ENCODE data around the gene LAMTOR3. TPM values are rescaled to one million over a fixed set of nuclear protein-coding genes. Genes with fewer than 3 reads are reported as not detected.

LAMTOR3 gene
- total and polyA plus RNA-seq, 2 experiments from 2014 or later, result 64.3 to 68.1 TPM

DNA sequence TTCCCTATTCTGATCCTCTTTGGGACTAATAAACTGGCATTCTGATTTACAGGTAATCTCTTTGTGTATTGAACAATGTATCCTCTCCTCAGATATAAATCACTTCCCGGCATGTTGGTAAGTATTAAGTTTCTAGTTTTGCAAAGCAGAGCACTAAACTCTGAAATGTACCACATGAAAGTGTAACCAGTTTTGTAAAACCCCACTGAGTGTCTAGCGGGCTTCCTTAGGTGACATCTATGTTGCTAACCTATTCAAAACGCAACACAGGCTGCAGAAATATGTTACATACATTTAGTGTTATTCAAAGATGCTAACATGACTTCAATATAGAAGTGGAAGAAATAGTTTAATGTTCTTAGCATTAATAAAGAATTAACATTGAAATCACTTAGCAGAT is 26.9 kb upstream of the LAMTOR3 start:
- no peaks in the 10 kb centered on the region for H3K27me3 ChIP-seq (replicated peaks; ENCODE audit: insufficient read depth)
- peaks cover 29% of the 10 kb centered on the region for H3K36me3 ChIP-seq (ENCODE audit: low read depth)
- no peak for DNase-seq
- H3K9me3 ChIP-seq (ENCODE audit: low read depth), result no peaks in the 10 kb centered on the region
- TF ChIP-seq EZH2 (IDR thresholded peaks at IDR 0.05; ENCODE audit: insufficient read depth, poor library complexity, severe bottlenecking) (no peak), EZH2phosphoT487 (IDR thresholded peaks at IDR 0.05; ENCODE audit: insufficient read depth, low read depth) (no peak)
- H3K4me1 ChIP-seq (ENCODE audit: insufficient read depth), result no peaks in the 10 kb centered on the region
- H3F3A ChIP-seq (ENCODE audit: insufficient read depth), result no peaks in the 10 kb centered on the region
- peaks cover 89% of the 10 kb centered on the region for H3K79me2 ChIP-seq (ENCODE audit: insufficient read depth)
- no peak overlapping the region for H2AFZ ChIP-seq
- H3K9ac ChIP-seq, result no peak overlapping the region
- no peak overlapping the region for H3K4me3 ChIP-seq
- no peak overlapping the region for H3K27ac ChIP-seq
- in situ Hi-C loops (cut with MboI), result no loop called here
- H3K9me2 ChIP-seq (ENCODE audit: insufficient read depth), result no peaks in the 10 kb centered on the region
- H3K4me2 ChIP-seq (ENCODE audit: unreplicated experiment), result no peak overlapping the region
- no peaks in the 10 kb centered on the region for H4K20me1 ChIP-seq (ENCODE audit: insufficient read depth)
- 98 to 100% methylated on average over 3 of the region's 3 CpGs for WGBS, 2 experiments (ENCODE audit: low coverage in 1 of 2, low lambda C conversion rate in 2 of 2, missing lambda C conversion rate in 2 of 2)

DNA sequence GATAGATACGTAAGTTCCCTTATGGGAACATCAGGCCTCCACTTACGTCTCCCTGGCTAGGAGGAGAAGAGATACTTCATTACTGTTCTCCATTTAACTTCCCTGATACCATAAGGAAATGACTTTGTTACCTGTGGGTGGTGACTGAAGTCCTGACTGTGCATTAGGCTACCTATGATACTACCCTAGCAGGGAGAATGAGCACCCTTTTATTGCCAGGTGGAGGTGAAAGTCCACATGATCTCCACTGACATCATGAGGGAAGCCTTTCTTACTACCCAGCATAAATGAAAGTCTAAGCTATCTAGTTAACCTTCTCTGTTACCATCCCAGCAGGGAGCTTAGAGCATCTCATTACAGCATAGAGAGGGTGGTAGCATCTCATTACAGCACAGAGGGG is 24.4 kb upstream of the LAMTOR3 start:
- no peak for TF ChIP-seq EZH2phosphoT487 (IDR thresholded peaks at IDR 0.05; ENCODE audit: insufficient read depth, low read depth)
- no peak for TF ChIP-seq EZH2 (IDR thresholded peaks at IDR 0.05; ENCODE audit: insufficient read depth, poor library complexity, severe bottlenecking)

DNA sequence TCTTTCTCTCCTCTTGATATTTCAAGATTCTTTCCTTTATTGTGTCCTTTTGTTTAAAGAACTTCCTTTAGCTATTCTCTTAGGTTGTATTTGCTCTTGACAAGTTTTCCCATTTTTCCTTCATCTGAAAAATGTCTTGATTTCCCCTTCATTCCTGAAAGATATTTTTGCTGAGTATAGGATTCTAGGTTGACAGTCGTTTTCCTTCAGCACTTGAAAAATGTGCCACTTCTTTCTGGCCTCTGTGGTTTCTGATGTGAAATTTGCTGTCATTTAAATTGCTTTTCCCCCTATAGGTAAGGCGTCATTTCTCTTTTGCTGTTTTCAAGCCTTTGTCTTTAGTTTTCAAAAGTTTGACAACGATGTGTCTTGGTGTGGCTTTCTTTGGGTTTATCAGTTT is 23.3 kb upstream of the LAMTOR3 start:
- Histone ChIP-seq H3K36me3 (ENCODE audit: low read depth) (peaks cover 19% of the 10 kb centered on the region; the same call in 1 of the 2 replicates), H4K20me1 (ENCODE audit: insufficient read depth) (no peaks in the 10 kb centered on the region), H3K9me2 (ENCODE audit: insufficient read depth) (no peaks in the 10 kb centered on the region), H3K27me3 (replicated peaks; ENCODE audit: insufficient read depth) (no peaks in the 10 kb centered on the region), H3F3A (ENCODE audit: insufficient read depth) (no peaks in the 10 kb centered on the region), H3K4me1 (ENCODE audit: insufficient read depth) (no peaks in the 10 kb centered on the region), H3K4me3 (no peak overlapping the region), H3K9ac (no peak overlapping the region), H3K27ac (no peak overlapping the region), H3K4me2 (ENCODE audit: unreplicated experiment) (no peak overlapping the region), H2AFZ (no peak overlapping the region), H3K79me2 (ENCODE audit: insufficient read depth) (peaks cover 68% of the 10 kb centered on the region), H3K9me3 (ENCODE audit: low read depth) (no peaks in the 10 kb centered on the region)
- TF ChIP-seq EZH2phosphoT487 (IDR thresholded peaks at IDR 0.05; ENCODE audit: insufficient read depth, low read depth) (no peak), EZH2 (IDR thresholded peaks at IDR 0.05; ENCODE audit: insufficient read depth, poor library complexity, severe bottlenecking) (no peak)
- in situ Hi-C loops (cut with MboI), result no loop called here
- 96 to 99% methylated on average over 3 of the region's 3 CpGs for WGBS, 2 experiments (ENCODE audit: low coverage in 1 of 2, low lambda C conversion rate in 2 of 2, missing lambda C conversion rate in 2 of 2)
- no peak for DNase-seq

More for the DNA sequence above, 24.4 kb upstream of the LAMTOR3 start:
- Histone ChIP-seq H3K9ac (no peak overlapping the region), H3K4me2 (ENCODE audit: unreplicated experiment) (no peak overlapping the region), H3F3A (ENCODE audit: insufficient read depth) (no peaks in the 10 kb centered on the region), H4K20me1 (ENCODE audit: insufficient read depth) (no peaks in the 10 kb centered on the region), H3K27me3 (replicated peaks; ENCODE audit: insufficient read depth) (no peaks in the 10 kb centered on the region), H3K36me3 (ENCODE audit: low read depth) (peaks cover 19% of the 10 kb centered on the region; the same call in 1 of the 2 replicates), H3K4me3 (no peak overlapping the region), H3K9me3 (ENCODE audit: low read depth) (no peaks in the 10 kb centered on the region), H2AFZ (no peak overlapping the region), H3K9me2 (ENCODE audit: insufficient read depth) (no peaks in the 10 kb centered on the region), H3K79me2 (ENCODE audit: insufficient read depth) (peaks cover 71% of the 10 kb centered on the region), H3K27ac (no peak overlapping the region), H3K4me1 (ENCODE audit: insufficient read depth) (no peaks in the 10 kb centered on the region)
- WGBS, 2 experiments (ENCODE audit: low coverage in 1 of 2, low lambda C conversion rate in 2 of 2, missing lambda C conversion rate in 2 of 2), result 100% methylated on average over 2 of the region's 2 CpGs
- DNase-seq, result no peak
- in situ Hi-C loops (cut with MboI), result no loop called here

DNA sequence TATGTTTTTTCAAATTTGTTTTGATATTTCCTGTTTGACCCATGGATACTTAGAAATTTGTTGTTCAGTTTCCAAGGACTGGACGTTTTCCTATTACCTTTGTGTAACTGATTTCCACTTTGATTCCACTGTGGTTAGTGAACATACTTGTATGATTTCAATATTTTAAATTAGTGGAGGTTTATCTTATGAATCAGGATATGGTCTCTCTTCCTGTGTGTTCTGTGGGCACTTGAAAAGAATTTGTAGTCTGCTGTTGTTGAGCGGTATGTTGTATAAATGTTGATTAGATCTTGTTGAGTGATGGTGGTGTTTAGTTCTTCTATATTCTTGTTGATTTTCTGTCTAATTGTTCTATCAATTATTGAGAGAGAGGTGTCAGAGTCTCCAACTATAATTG is 21.2 kb upstream of the LAMTOR3 start:
- no peaks in the 10 kb centered on the region for H3F3A ChIP-seq (ENCODE audit: insufficient read depth)
- H3K36me3 ChIP-seq (ENCODE audit: low read depth), result peaks cover 15% of the 10 kb centered on the region; the same call in 1 of the 2 replicates
- no peak for TF ChIP-seq EZH2 (IDR thresholded peaks at IDR 0.05; ENCODE audit: insufficient read depth, poor library complexity, severe bottlenecking)
- no peak for TF ChIP-seq EZH2phosphoT487 (IDR thresholded peaks at IDR 0.05; ENCODE audit: insufficient read depth, low read depth)
- in situ Hi-C loops (cut with MboI), result no loop called here
- H3K79me2 ChIP-seq (ENCODE audit: insufficient read depth), result peaks cover 57% of the 10 kb centered on the region
- no peak overlapping the region for H3K9ac ChIP-seq
- H3K4me1 ChIP-seq (ENCODE audit: insufficient read depth), result no peaks in the 10 kb centered on the region
- no peaks in the 10 kb centered on the region for H3K27me3 ChIP-seq (replicated peaks; ENCODE audit: insufficient read depth)
- H3K9me3 ChIP-seq (ENCODE audit: low read depth), result no peaks in the 10 kb centered on the region
- DNase-seq, result no peak
- no peak overlapping the region for H3K27ac ChIP-seq
- no peaks in the 10 kb centered on the region for H3K9me2 ChIP-seq (ENCODE audit: insufficient read depth)
- H2AFZ ChIP-seq, result no peak overlapping the region
- H4K20me1 ChIP-seq (ENCODE audit: insufficient read depth), result no peaks in the 10 kb centered on the region
- H3K4me3 ChIP-seq, result no peak overlapping the region
- WGBS, 2 experiments (ENCODE audit: low coverage in 1 of 2, low lambda C conversion rate in 2 of 2, missing lambda C conversion rate in 2 of 2), result 95 to 98% methylated on average over 2 of the region's 2 CpGs
- no peak overlapping the region for H3K4me2 ChIP-seq (ENCODE audit: unreplicated experiment)

DNA sequence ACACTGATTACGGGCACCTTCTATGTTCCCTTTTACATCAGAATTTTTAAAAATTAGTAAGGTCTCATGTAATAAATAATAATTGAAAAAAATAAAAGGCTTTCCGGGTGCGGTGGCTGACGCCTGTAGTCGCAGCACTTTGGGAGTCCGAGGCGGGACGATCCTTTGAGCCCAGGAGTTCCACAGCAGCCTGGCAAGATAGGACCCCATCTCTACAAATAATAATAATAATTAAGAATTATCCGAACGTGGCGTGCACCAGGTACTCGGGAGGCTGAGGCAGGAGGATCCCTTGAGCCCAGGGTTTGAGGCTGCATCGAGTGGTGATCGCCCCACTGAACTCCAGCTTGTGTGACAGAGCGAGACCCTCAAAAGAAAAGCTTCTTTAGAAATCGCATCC is 771 bp upstream of the LAMTOR3 start:
- no peak for TF ChIP-seq EZH2 (IDR thresholded peaks at IDR 0.05; ENCODE audit: insufficient read depth, poor library complexity, severe bottlenecking)
- TF ChIP-seq EZH2phosphoT487 (IDR thresholded peaks at IDR 0.05; ENCODE audit: insufficient read depth, low read depth), result no peak
- Histone ChIP-seq H3K36me3 (ENCODE audit: low read depth) (peaks cover 25% of the 10 kb centered on the region), H3K9me2 (ENCODE audit: insufficient read depth) (no peaks in the 10 kb centered on the region), H3K27me3 (replicated peaks; ENCODE audit: insufficient read depth) (no peaks in the 10 kb centered on the region), H3K9me3 (ENCODE audit: low read depth) (no peaks in the 10 kb centered on the region), H3K79me2 (ENCODE audit: insufficient read depth) (peaks cover 42% of the 10 kb centered on the region), H3K27ac (peak overlapping the region; percentile 48), H3K4me3 (peak overlapping the region; percentile 83), H3K4me1 (ENCODE audit: insufficient read depth) (peaks cover 13% of the 10 kb centered on the region), H3F3A (ENCODE audit: insufficient read depth) (peaks cover 30% of the 10 kb centered on the region), H4K20me1 (ENCODE audit: insufficient read depth) (no peaks in the 10 kb centered on the region), H2AFZ (peak overlapping the region; percentile 84), H3K9ac (peak overlapping the region; percentile 91), H3K4me2 (ENCODE audit: unreplicated experiment) (peak overlapping the region; percentile 64)
- no peak for DNase-seq
- 89 to 92% methylated on average over 16 of the region's 16 CpGs for WGBS, 2 experiments (ENCODE audit: low coverage in 1 of 2, low lambda C conversion rate in 2 of 2, missing lambda C conversion rate in 2 of 2)
- in situ Hi-C loops (cut with MboI), result no loop called here

All from GM23248 (cell line).